Lung (tissue), 12 donors: ENCODE results near the gene PFDN2. TPM values are rescaled to one million over a fixed set of nuclear protein-coding genes. Genes with fewer than 3 reads are reported as not detected.

Experiments used
- ATAC-seq: fragments of 200-7000 bp; cut with Tn5 transposase; one replicate; pipeline ENCODE4 v1.9.1; 2020; ENCODE audit warnings: moderate number of reproducible peaks; ENCODE audit not compliant: insufficient read depth, low FRiP score
- DNase-seq, 3 donors: peaks; one replicate each; pipeline ENCODE4 v3.0.0-alpha.2; 2013 to 2017
- H3K27ac ChIP-seq, 2 donors: one replicate each; pipeline ENCODE4 v1.5.1; 2013; ENCODE audit warnings: mild to moderate bottlenecking in 2 of 2, moderate library complexity in 2 of 2, control low read depth in 1 of 2, inconsistent platforms in 1 of 2, low read depth in 1 of 2, low read length in 1 of 2
- H3K27me3 ChIP-seq, 3 donors: one replicate each; pipeline ENCODE4 v1.5.1; 2013; ENCODE audit warnings: low read length in 2 of 3; ENCODE audit not compliant: control insufficient read depth in 3 of 3, insufficient read depth in 3 of 3
- H3K36me3 ChIP-seq, 4 donors: one replicate each; pipeline ENCODE4 v1.5.1; 2013; ENCODE audit warnings: low read length in 4 of 4, mild to moderate bottlenecking in 1 of 4, moderate library complexity in 1 of 4; ENCODE audit not compliant: control insufficient read depth in 4 of 4, insufficient read depth in 4 of 4
- H3K4me1 ChIP-seq, 5 donors: one replicate each; pipeline ENCODE4 v1.5.1; 2013; ENCODE audit warnings: low read length in 5 of 5, mild to moderate bottlenecking in 2 of 5, moderate library complexity in 1 of 5; ENCODE audit not compliant: control insufficient read depth in 5 of 5, insufficient read depth in 5 of 5
- H3K4me3 ChIP-seq: one replicate; pipeline ENCODE4 v1.5.1; 2013; ENCODE audit warnings: mild to moderate bottlenecking, control low read depth, moderate library complexity
- H3K9ac ChIP-seq, 2 donors: one replicate each; pipeline ENCODE4 v1.5.1; 2013; ENCODE audit warnings: low read length in 2 of 2, control low read depth in 1 of 2; ENCODE audit not compliant: insufficient read depth in 1 of 2
- H3K9me3 ChIP-seq, 4 donors: one replicate each; pipeline ENCODE4 v1.5.1; 2013; ENCODE audit warnings: low read length in 3 of 4, mild to moderate bottlenecking in 1 of 4, moderate library complexity in 1 of 4; ENCODE audit not compliant: control insufficient read depth in 4 of 4, insufficient read depth in 3 of 4
- WGBS, 2 donors: extraction: QIAGEN DNeasy Blood & Tissue Kit; methylation state at CpG; one replicate each; pipeline ENCODE4 v1.1.7; 2013; 5-methylcytosine and 5-hydroxymethylcytosine counted together
- polyA plus RNA-seq, 2 donors: library from polyadenylated mRNA; stranded (reverse); fragments of 200-250 nt; gene quantifications; one replicate each; pipeline ENCODE4 v1.2.1, GENCODE V29; 2013
- total RNA-seq, 2 donors: library from RNA; depleted of rRNA in 1 of 2; stranded (reverse); fragments of >200 nt in 1 of 2; gene quantifications; one replicate each; pipeline ENCODE4 v1.2.1, GENCODE V29; 2014 to 2021
- TF ChIP-seq, protein P1 (sequence below): IDR thresholded peaks from 2 replicates; pipeline ENCODE4 v1.5.1; 2012; ENCODE audit warnings: mild to moderate bottlenecking; ENCODE audit errors: control extremely low read depth, extremely low read depth
- donor health status: control.
- donor health status: control.
- donor health status: Bipolar disorder and iron deficiency.
- donor health status: healthy.
- donor health status: DM: yes; HTN: yes; CAD: no.

PFDN2 gene
- total and polyA plus RNA-seq, 4 donors = 21.5 to 324 (median 93.5) TPM

- no peak for ATAC-seq
- TF ChIP-seq, protein P1, sequence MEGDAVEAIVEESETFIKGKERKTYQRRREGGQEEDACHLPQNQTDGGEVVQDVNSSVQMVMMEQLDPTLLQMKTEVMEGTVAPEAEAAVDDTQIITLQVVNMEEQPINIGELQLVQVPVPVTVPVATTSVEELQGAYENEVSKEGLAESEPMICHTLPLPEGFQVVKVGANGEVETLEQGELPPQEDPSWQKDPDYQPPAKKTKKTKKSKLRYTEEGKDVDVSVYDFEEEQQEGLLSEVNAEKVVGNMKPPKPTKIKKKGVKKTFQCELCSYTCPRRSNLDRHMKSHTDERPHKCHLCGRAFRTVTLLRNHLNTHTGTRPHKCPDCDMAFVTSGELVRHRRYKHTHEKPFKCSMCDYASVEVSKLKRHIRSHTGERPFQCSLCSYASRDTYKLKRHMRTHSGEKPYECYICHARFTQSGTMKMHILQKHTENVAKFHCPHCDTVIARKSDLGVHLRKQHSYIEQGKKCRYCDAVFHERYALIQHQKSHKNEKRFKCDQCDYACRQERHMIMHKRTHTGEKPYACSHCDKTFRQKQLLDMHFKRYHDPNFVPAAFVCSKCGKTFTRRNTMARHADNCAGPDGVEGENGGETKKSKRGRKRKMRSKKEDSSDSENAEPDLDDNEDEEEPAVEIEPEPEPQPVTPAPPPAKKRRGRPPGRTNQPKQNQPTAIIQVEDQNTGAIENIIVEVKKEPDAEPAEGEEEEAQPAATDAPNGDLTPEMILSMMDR = no peak
- Histone ChIP-seq H3K9me3 (no peaks in the 10 kb centered on the region), H3K9ac (no peak overlapping the region), H3K27ac (peak overlapping the region in 1 of 2 donors; percentile 92), H3K4me3 (no peak overlapping the region), H3K36me3 (no peaks in the 10 kb centered on the region), H3K27me3 (no peaks in the 10 kb centered on the region), H3K4me1 (peaks cover 0 to 11% (median 0%) of the 10 kb centered on the region in 5 donors)
- WGBS, 2 donors = 78 to 80% methylated on average over 5 of the region's 5 CpGs
- DNase-seq = no peak
These were observed 27.9 kb downstream of the PFDN2 start for GRCh38 chr1:161089938-161090337.

- Histone ChIP-seq H3K36me3 (no peaks in the 10 kb centered on the region), H3K9me3 (no peaks in the 10 kb centered on the region), H3K27me3 (no peaks in the 10 kb centered on the region), H3K9ac (peak within 1 kb of the TSS; percentile 33 to 57), H3K4me3 (no peak within 1 kb of the TSS), H3K4me1 (peaks cover 0 to 11% (median under 1%) of the 10 kb centered on the region in 5 donors), H3K27ac (peak within 1 kb of the TSS in 1 of 2 donors; percentile 92)
- ATAC-seq = peak; percentile 54
- TF ChIP-seq, protein P1 = no peak
- peak; percentile 51 to 76 (median 74) for DNase-seq
- whole genome bisulfite sequencing, 2 donors = 59 to 67% methylated on average over 20 to 22 of the region's 22 CpGs
These were observed 28.4 kb downstream of the PFDN2 start, which contains the start of gene NECTIN4 for GRCh38 chr1:161089251-161089924. Gene NECTIN4, minus strand, starts transcription at chr1:161089558. Its CDS starts 262 bp downstream, at chr1:161089296.

- no peaks in the 10 kb centered on the region for H3K36me3 ChIP-seq
- no peaks in the 10 kb centered on the region for H3K9me3 ChIP-seq
- WGBS, 2 donors = 67 to 76% methylated on average over 3 of the region's 3 CpGs
- no peaks in the 10 kb centered on the region for H3K27me3 ChIP-seq
- TF ChIP-seq, protein P1 = no peak
- no peak for ATAC-seq
- H3K4me3 ChIP-seq = no peak overlapping the region
- no peak for DNase-seq
- peak overlapping the region; percentile 33 to 57 for H3K9ac ChIP-seq
- peaks cover 0 to 11% (median 3%) of the 10 kb centered on the region in 5 donors for H3K4me1 ChIP-seq
- H3K27ac ChIP-seq = peak overlapping the region in 1 of 2 donors; percentile 92
These were observed 29.2 kb downstream of the PFDN2 start for GRCh38 chr1:161088587-161089110.
